Measurements from ENCODE around the gene PC.

Gene PC

DNA sequence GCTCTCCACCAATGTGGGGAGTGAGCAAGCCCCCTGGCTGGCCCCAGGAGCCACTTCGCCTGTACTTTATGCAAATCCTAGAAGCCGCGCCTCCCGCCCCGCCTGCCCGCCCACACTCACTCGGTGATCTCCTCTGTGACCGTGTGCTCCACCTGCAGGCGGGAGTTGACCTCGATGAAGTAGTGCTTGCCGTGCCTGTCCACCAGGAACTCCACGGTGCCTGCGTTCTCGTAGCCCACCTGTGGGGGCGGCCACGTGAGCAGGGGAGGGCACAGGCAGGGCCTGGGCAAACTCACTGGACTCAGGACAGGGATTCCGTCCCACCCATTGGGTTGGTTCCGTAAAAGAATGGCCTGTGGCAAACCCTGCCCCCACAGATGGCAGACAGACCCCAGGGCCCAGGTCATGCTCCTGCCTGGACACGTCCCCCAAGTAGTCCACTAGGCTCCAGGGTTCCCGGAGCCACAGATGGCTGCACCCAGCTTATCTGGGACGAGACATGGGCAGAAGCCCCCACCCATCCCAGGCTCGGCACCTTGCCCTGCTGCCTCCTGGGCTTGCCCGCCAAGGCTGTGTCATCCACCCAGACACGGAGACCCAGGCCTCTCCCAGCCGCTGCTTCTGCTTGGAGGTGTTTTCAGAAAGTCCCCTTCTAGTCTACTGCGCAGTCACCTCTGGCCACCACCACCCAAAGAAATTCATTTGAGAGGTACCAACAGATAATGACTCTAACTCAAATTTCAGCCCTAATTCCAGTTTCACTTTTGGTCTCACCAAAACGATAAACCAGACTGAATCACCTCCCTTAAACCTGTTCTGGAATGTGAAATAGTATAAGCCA lies 89.2 kb downstream of the PC start:
- DNase-seq (ENCODE audit: low read depth in 2 of 3, low spot score in 1 of 3), result peak; percentile 76 to 80 (median 79)

- DNase-seq (ENCODE audit: low read depth in 2 of 3, low spot score in 1 of 3), result no peak
Measured at GRCh38 chr11:66868082-66868725, 90.0 kb downstream of the PC start.

- DNase-seq (ENCODE audit: low read depth in 2 of 3, low spot score in 1 of 3), result no peak
Measured at GRCh38 chr11:66867425-66868040, 90.7 kb downstream of the PC start.

GRCh38 chr11:66866511-66866986 lies 91.6 kb downstream of the PC start:
- no peak for DNase-seq (ENCODE audit: low read depth in 2 of 3, low spot score in 1 of 3)

DNA sequence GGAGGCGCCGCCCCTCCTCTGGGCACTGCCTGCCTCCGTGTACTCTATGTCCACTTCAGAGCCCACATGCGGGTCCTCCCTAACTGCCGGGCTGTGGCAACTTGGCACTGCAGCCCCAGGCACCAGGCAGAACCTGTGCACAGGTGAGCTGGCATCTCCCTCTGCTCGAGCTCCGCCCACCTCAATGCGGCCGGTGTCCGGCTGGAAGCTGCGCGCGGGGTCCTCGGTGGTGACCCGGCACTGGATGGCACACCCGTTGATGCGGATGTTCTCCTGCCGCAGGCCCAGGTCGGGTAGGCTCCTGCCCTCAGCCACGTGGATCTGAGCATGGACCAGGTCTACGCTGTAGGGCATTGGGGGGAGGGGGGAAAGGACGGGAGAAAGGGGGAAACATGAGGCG lies 92.2 kb downstream of the PC start:
- no peak for DNase-seq (ENCODE audit: low read depth in 2 of 3, low spot score in 1 of 3)

DNA sequence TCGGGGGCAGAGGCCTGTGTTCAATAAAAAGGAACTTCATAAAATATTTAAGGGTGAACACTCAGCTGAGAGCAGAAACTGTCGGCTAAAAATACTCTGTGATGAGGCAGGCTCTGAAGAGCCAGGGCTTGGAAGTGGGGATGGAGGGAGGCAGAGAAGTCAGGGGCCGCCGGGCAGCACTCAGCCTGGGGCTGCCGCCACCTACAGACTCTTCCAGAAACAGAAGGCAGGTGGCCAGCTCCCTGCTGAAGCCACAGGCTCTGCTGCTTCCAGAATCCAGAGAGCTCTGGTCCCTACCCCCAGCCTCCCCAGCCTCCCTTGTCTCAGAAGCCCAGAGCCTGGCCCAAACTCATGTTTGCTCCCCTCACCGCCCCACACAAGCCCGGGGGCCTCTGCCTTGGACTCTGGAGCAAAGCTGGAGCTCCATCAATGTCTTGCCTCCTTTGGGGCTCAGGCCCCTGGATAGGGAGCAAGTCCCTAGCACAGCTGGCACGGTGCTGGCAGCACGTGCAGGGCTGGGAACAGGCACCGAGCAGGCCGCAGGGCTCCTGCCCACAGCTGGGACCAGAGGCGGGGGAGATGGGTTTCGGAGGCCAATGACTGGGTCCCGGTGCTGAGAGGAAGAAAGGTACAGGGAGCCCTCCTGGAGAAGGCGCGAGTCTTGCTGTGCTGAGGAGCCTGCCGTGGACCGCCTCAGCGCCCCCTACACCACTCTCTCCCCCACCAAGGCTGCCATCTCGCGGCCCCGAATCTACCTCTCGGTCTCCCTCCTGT lies 93.1 kb downstream of the PC start:
- no peak for DNase-seq (ENCODE audit: low read depth in 2 of 3, low spot score in 1 of 3)

GRCh38 chr11:66864172-66864901 lies 93.8 kb downstream of the PC start:
- DNase-seq (ENCODE audit: low read depth in 2 of 3, low spot score in 1 of 3), result no peak

DNA sequence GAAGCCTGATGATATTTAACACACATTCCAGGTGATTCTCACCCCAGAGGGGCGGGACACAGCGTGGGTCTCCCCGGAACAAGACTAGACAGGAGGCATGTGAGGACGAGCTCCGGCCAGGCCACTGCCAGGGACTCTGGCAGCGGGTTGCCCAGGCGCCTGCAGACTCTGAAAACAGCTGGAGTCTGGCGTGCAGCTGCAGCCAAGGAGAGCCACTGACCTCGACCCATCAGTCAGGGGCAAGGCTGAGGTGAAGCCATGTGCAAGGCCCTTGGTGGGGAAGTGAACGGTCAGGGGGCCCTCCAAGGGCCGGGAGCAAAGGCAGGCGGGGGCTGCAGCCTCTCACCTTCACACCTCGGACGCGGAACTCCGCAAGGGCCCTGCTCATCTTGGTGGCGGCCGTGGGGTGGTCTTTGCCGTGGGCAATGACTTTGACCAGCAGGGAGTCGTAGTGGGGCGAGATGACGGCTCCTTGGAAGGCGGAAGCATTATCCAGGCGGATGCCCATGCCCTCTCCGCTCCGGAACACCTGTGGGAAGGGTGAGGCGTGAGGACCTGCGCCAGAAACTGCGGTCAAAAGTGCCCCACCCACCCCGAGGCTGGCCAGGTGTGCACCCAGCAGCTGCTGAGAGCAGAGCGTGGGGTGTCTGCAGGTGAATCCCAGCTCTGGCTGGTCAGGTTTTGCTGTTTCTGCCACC lies 94.6 kb downstream of the PC start:
- no peak for DNase-seq (ENCODE audit: low read depth in 2 of 3, low spot score in 1 of 3)

DNA sequence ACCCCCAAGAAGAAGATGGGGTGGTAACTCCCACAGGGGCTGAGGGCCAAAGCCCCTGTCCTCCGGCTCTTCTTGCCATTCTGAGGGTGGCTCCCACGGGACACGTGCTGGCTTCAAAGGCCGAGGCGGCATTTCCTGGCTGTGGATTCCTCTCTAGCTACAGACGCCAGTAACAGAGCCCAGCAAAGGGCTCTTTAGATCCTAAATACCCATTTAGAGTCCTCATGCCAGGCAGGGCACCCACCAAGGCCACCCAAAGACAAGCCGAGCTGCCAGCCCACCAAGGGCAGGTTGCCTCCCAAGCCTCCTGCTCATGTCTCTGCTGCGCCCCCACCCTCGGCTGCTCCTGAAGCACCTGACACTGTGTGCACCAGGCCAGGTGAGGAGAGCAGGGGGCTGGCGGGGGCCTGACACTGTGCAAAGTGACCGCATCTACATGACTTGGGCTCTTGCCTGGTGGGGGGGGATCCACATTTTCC lies 95.6 kb downstream of the PC start:
- no peak for DNase-seq (ENCODE audit: low read depth in 2 of 3, low spot score in 1 of 3)

GRCh38 chr11:66861774-66862558 lies 96.2 kb downstream of the PC start:
- DNase-seq (ENCODE audit: low read depth in 2 of 3, low spot score in 1 of 3), result no peak

DNA sequence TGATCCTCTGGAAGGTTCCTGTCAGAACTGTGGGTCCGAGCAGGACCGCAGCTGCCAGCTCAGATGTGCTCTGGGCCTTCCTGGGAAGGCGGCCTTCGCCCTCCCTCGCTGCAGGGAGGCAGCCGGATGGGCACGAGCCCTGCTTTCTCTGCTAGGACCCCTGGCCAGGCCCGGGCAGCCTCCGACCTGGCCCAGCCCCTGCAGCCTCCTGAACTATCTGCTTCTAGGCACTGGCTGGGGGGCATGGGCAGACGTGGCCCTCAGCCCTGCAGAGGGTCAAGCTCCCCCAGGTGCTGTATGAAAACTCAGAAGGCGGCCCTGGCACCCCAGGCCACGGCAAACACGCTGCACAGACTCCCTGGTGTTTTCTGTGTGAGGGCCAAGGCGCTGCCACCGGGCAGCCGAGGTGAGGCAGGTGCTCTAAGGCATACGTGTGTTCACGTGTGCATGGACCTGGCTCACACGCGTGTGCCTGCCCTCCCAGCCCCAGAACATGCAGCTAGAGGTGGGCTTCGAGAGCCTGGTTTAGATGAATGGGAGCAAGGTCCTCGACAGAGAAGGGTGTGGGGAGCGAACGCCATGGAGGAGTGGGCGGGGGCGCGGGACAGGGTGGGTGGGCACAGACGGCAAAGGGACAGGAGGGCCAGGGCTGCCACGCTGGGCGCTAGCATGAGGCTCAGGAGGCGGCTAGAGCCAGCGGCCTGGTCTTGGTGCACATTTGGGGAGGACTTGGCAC lies 97.0 kb downstream of the PC start:
- DNase-seq (ENCODE audit: low read depth in 2 of 3, low spot score in 1 of 3), result no peak

DNA sequence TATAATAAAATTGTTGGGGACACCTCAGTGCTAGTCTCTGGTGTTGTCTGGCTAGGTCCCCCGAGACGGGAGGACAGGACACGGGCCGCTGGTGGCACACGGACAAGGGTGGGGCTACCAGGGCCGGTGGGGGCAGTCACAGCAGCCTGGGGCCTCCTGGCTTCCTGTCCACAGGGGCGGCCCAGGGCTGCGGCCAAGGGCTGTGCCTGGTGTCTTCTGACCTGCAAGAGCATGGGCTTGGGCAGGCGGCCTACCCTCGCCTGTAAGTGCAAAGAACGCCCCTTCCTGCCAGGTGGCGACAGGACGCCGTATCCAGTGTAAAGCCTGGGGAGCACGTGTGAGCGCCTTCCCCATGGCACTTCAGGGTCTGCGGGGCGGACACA lies 97.7 kb downstream of the PC start:
- DNase-seq (ENCODE audit: low read depth in 2 of 3, low spot score in 1 of 3), result no peak

GRCh38 chr11:66859686-66860448 lies 98.3 kb downstream of the PC start:
- DNase-seq (ENCODE audit: low read depth in 2 of 3, low spot score in 1 of 3), result no peak

GRCh38 chr11:66858939-66859685 lies 99.1 kb downstream of the PC start:
- no peak for DNase-seq (ENCODE audit: low read depth in 2 of 3, low spot score in 1 of 3)

- DNase-seq (ENCODE audit: low read depth in 2 of 3, low spot score in 1 of 3), result no peak
Measured at GRCh38 chr11:66858186-66858938, 99.8 kb downstream of the PC start.

DNA sequence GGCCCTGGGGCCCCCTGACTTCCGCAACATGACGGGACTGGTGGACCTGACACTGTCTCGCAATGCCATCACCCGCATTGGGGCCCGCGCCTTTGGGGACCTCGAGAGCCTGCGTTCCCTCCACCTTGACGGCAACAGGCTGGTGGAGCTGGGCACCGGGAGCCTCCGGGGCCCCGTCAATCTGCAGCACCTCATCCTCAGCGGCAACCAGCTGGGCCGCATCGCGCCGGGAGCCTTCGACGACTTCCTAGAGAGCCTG lies 100.3 kb downstream of the PC start:
- no peak for DNase-seq (ENCODE audit: low read depth in 2 of 3, low spot score in 1 of 3)
